Skeletal muscle satellite cell (primary cell): ENCODE data around the gene PIH1D1.

Experiments
- H3K27me3 ChIP-seq: 2 replicates; pipeline ENCODE4 v1.7.0; 2013; ENCODE audit warnings: low read length; ENCODE audit not compliant: control insufficient read depth, insufficient read depth
- H3K36me3 ChIP-seq: 2 replicates; pipeline ENCODE4 v1.7.0; 2013; ENCODE audit warnings: mild to moderate bottlenecking, control low read depth, low read length; ENCODE audit not compliant: insufficient read depth
- H3K4me1 ChIP-seq: 2 replicates; pipeline ENCODE4 v1.7.0; 2013; ENCODE audit warnings: low read length; ENCODE audit not compliant: control insufficient read depth, insufficient read depth
- H3K4me2 ChIP-seq: 2 replicates; pipeline ENCODE4 v1.7.0; 2013; ENCODE audit warnings: mild to moderate bottlenecking, low read length
- H3K4me3 ChIP-seq: 2 replicates; pipeline ENCODE4 v1.7.0; 2013; ENCODE audit warnings: low read length
- H3K9ac ChIP-seq: 2 replicates; pipeline ENCODE4 v1.7.0; 2013; ENCODE audit warnings: mild to moderate bottlenecking, low read depth, low read length, moderate library complexity
- H3K9me3 ChIP-seq: replicated peaks from 2 replicates; pipeline ENCODE4 v1.7.0; 2013; ENCODE audit warnings: mild to moderate bottlenecking, control low read depth, low read length

PIH1D1 gene

GRCh38 chr19:49430678-49431329 lies 20.8 kb downstream of the PIH1D1 start:
- no peaks in the 10 kb centered on the region for H3K9me3 ChIP-seq
- no peak overlapping the region for H3K9ac ChIP-seq
- no peaks in the 10 kb centered on the region for H3K4me1 ChIP-seq
- H3K27me3 ChIP-seq = peaks cover 90% of the 10 kb centered on the region
- H3K36me3 ChIP-seq = no peaks in the 10 kb centered on the region
- H3K4me2 ChIP-seq = no peak overlapping the region
- no peak overlapping the region for H3K4me3 ChIP-seq

GRCh38 chr19:49430172-49430677 lies 21.4 kb downstream of the PIH1D1 start:
- H3K4me1 ChIP-seq = no peaks in the 10 kb centered on the region
- no peak overlapping the region for H3K4me2 ChIP-seq
- H3K27me3 ChIP-seq = peaks cover 90% of the 10 kb centered on the region
- no peaks in the 10 kb centered on the region for H3K36me3 ChIP-seq
- no peak overlapping the region for H3K4me3 ChIP-seq
- no peak overlapping the region for H3K9ac ChIP-seq
- H3K9me3 ChIP-seq = no peaks in the 10 kb centered on the region

GRCh38 chr19:49428547-49429451 lies 22.8 kb downstream of the PIH1D1 start:
- H3K4me3 ChIP-seq = no peak overlapping the region

GRCh38 chr19:49427855-49428546 lies 23.6 kb downstream of the PIH1D1 start:
- H3K4me2 ChIP-seq = peak overlapping the region; percentile 19
- H3K36me3 ChIP-seq = no peaks in the 10 kb centered on the region
- no peaks in the 10 kb centered on the region for H3K4me1 ChIP-seq
- no peak overlapping the region for H3K9ac ChIP-seq
- H3K27me3 ChIP-seq = peaks cover 94% of the 10 kb centered on the region
- H3K9me3 ChIP-seq = no peaks in the 10 kb centered on the region
- no peak overlapping the region for H3K4me3 ChIP-seq

More at GRCh38 chr19:49428547-49429451, 22.8 kb downstream of the PIH1D1 start:
- H3K9me3 ChIP-seq = no peaks in the 10 kb centered on the region
- no peaks in the 10 kb centered on the region for H3K4me1 ChIP-seq
- peaks cover 94% of the 10 kb centered on the region for H3K27me3 ChIP-seq
- H3K9ac ChIP-seq = no peak overlapping the region
- H3K36me3 ChIP-seq = no peaks in the 10 kb centered on the region
- peak overlapping the region; percentile 19 for H3K4me2 ChIP-seq

- Histone ChIP-seq H3K36me3 (no peaks in the 10 kb centered on the region), H3K9ac (no peak overlapping the region), H3K4me3 (no peak overlapping the region), H3K4me1 (no peaks in the 10 kb centered on the region), H3K9me3 (no peaks in the 10 kb centered on the region), H3K27me3 (peaks cover 94% of the 10 kb centered on the region), H3K4me2 (no peak overlapping the region)
Observed at GRCh38 chr19:49427339-49427738, 24.3 kb downstream of the PIH1D1 start.

- Histone ChIP-seq H3K9me3 (no peaks in the 10 kb centered on the region), H3K27me3 (peaks cover 93% of the 10 kb centered on the region), H3K4me1 (no peaks in the 10 kb centered on the region), H3K4me2 (no peak overlapping the region), H3K9ac (no peak overlapping the region), H3K36me3 (no peaks in the 10 kb centered on the region), H3K4me3 (no peak overlapping the region)
Observed at GRCh38 chr19:49425922-49426592, 25.6 kb downstream of the PIH1D1 start.

- Histone ChIP-seq H3K9ac (no peak within 1 kb of the TSS), H3K4me2 (no peak within 1 kb of the TSS), H3K4me3 (no peak within 1 kb of the TSS), H3K36me3 (no peaks in the 10 kb centered on the region), H3K4me1 (no peaks in the 10 kb centered on the region), H3K9me3 (no peaks in the 10 kb centered on the region), H3K27me3 (peaks cover 93% of the 10 kb centered on the region)
Observed at GRCh38 chr19:49425178-49425577, 26.4 kb downstream of the PIH1D1 start, which contains the start of gene GFY. TSS of gene GFY (plus strand) at chr19:49425388. CDS start at chr19:49426431, 1,043 bp downstream.

- no peak overlapping the region for H3K4me2 ChIP-seq
- H3K9ac ChIP-seq = no peak overlapping the region
- H3K36me3 ChIP-seq = no peaks in the 10 kb centered on the region
- H3K4me3 ChIP-seq = no peak overlapping the region
- H3K9me3 ChIP-seq = no peaks in the 10 kb centered on the region
- H3K4me1 ChIP-seq = no peaks in the 10 kb centered on the region
- peaks cover 94% of the 10 kb centered on the region for H3K27me3 ChIP-seq
Observed at GRCh38 chr19:49423985-49424303, 27.7 kb downstream of the PIH1D1 start.

GRCh38 chr19:49423071-49423984 lies 28.3 kb downstream of the PIH1D1 start, which contains the start of gene PTH2:
TSS of gene PTH2 (minus strand) at chr19:49423441. CDS start at chr19:49423339, 102 bp downstream.
- Histone ChIP-seq H3K27me3 (peaks cover 94% of the 10 kb centered on the region), H3K4me1 (no peaks in the 10 kb centered on the region), H3K9me3 (no peaks in the 10 kb centered on the region), H3K4me3 (no peak within 1 kb of the TSS), H3K9ac (no peak within 1 kb of the TSS), H3K4me2 (no peak within 1 kb of the TSS), H3K36me3 (no peaks in the 10 kb centered on the region)

GRCh38 chr19:49422407-49423070 lies 29.1 kb downstream of the PIH1D1 start:
- peaks cover 94% of the 10 kb centered on the region for H3K27me3 ChIP-seq
- H3K9me3 ChIP-seq = no peaks in the 10 kb centered on the region
- H3K9ac ChIP-seq = no peak overlapping the region
- no peak overlapping the region for H3K4me3 ChIP-seq
- no peaks in the 10 kb centered on the region for H3K36me3 ChIP-seq
- H3K4me1 ChIP-seq = no peaks in the 10 kb centered on the region
- H3K4me2 ChIP-seq = no peak overlapping the region
